SU-DHL-6 (cell line): ENCODE measurements around the gene TCF12.

ENCODE experiments used
- H2AFZ ChIP-seq: fragments of 200-600 bp; sonication (generic); 2 replicates; pipeline ENCODE4 v1.6.1; 2014; ENCODE audit warnings: low read depth, mild to moderate bottlenecking, moderate library complexity, mixed read lengths, antibody characterized with exemption, low read length; ENCODE audit not compliant: severe bottlenecking
- H3F3A ChIP-seq: fragments of 200-600 bp; shearing (Covaris generic); 2 replicates; pipeline ENCODE4 v1.6.0; 2016; ENCODE audit warnings: antibody characterized with exemption, mild to moderate bottlenecking; ENCODE audit not compliant: insufficient read depth
- H3K27ac ChIP-seq: fragments of 200-600 bp; sonication (generic); 2 replicates; pipeline ENCODE4 v1.5.1; 2016; ENCODE audit warnings: low read depth, mild to moderate bottlenecking, low read length, moderate library complexity, mixed read lengths
- H3K27me3 ChIP-seq: fragments of 200-600 bp; sonication (generic), shearing (Covaris generic); 2 replicates; pipeline ENCODE4 v1.6.0; 2014; ENCODE audit warnings: mild to moderate bottlenecking, low read length
- H3K36me3 ChIP-seq: fragments of 200-600 bp; sonication (generic); 2 replicates; pipeline ENCODE4 v1.6.1; 2014; ENCODE audit warnings: mild to moderate bottlenecking, low read length, mixed read lengths
- H3K4me2 ChIP-seq: fragments of 300-600, 200-600 bp; shearing (Covaris generic), sonication (generic); 2 replicates; pipeline ENCODE4 v1.6.0; 2014; ENCODE audit warnings: low read length, low read depth, mild to moderate bottlenecking; ENCODE audit not compliant: poor library complexity, severe bottlenecking
- H3K4me3 ChIP-seq: fragments of 200-600 bp; sonication (generic); 2 replicates; pipeline ENCODE4 v1.5.1; 2014; ENCODE audit warnings: antibody characterized with exemption, low read length, mild to moderate bottlenecking, mixed read lengths; ENCODE audit not compliant: insufficient read depth, poor library complexity, severe bottlenecking
- H3K79me2 ChIP-seq: fragments of 200-600 bp; sonication (generic); 2 replicates; pipeline ENCODE4 v1.6.1; 2014; ENCODE audit warnings: mild to moderate bottlenecking, low read length, moderate library complexity; ENCODE audit not compliant: insufficient read depth
- H3K9ac ChIP-seq: fragments of 200-600 bp; sonication (generic); 2 replicates; pipeline ENCODE4 v1.7.0; 2014; ENCODE audit warnings: mild to moderate bottlenecking, low read length
- H3K9me2 ChIP-seq: fragments of 200-600 bp; sonication (generic); replicated peaks from 2 replicates; pipeline ENCODE4 v1.6.1; 2014; ENCODE audit warnings: low read length; ENCODE audit not compliant: insufficient read depth
- H3K9me3 ChIP-seq: fragments of 200-600 bp; sonication (generic); 2 replicates; pipeline ENCODE4 v1.6.1; 2014; ENCODE audit warnings: low read length, mixed read lengths; ENCODE audit not compliant: insufficient read depth
- H4K20me1 ChIP-seq: fragments of 200-600 bp; sonication (generic); 2 replicates; pipeline ENCODE4 v1.6.1; 2014; ENCODE audit warnings: low read depth, mild to moderate bottlenecking, antibody characterized with exemption, low read length, moderate library complexity, mixed read lengths
- EZH2phosphoT487 ChIP-seq: fragments of 200-600 bp; sonication (generic), shearing (Covaris generic); conservative IDR thresholded peaks from 2 replicates; pipeline ENCODE4 v1.6.1; 2018; ENCODE audit warnings: mild to moderate bottlenecking, antibody characterized with exemption, low read length, moderate library complexity, mixed read lengths
- TF ChIP-seq, protein P1 (sequence below): fragments of 200-600 bp; sonication (generic); IDR thresholded peaks from one replicate; pipeline ENCODE4 v1.5.1; 2017; ENCODE audit warnings: antibody characterized with exemption, mild to moderate bottlenecking, low read length, moderate library complexity; ENCODE audit not compliant: insufficient read depth, poor library complexity, severe bottlenecking

TCF12 gene

DNA sequence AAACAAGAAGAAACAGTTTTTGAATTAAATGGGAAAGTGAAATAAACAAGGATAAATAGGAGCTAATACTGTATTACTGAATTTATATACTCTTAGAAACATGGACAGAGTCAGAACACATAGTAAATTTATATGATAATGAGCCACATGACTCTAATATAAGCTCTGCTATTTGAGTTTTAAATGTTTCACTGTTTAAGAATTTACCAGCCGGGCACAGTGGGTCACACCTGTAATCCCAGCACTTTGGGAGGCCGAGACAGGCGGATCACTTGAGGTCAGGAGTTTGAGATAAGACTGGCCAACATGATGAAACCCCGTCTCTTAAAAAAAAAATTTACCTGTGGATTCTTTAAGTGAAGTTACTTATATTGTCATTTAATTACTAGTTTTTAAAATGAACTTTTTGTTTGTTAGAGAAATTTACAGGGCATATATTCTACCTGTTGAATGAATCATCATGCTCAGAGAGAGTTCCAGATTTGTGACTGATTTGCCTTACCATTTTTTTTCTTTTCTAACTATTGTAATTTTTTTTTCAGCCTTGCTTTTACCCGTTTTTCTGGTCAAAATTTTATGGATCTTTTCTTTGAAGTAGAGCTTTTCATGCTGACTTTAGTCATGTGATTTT, 125.7 kb downstream of the TCF12 start:
- H3K9me3 ChIP-seq, result no peaks in the 10 kb centered on the region
- H3K4me3 ChIP-seq, result no peak overlapping the region
- H3K27me3 ChIP-seq, result no peaks in the 10 kb centered on the region
- H3F3A ChIP-seq, result no peaks in the 10 kb centered on the region
- H3K79me2 ChIP-seq, result peaks cover 12% of the 10 kb centered on the region; the same call in 1 of the 2 replicates
- no peak overlapping the region for H3K4me2 ChIP-seq
- TF ChIP-seq EZH2phosphoT487, result no peak
- TF ChIP-seq, protein P1, sequence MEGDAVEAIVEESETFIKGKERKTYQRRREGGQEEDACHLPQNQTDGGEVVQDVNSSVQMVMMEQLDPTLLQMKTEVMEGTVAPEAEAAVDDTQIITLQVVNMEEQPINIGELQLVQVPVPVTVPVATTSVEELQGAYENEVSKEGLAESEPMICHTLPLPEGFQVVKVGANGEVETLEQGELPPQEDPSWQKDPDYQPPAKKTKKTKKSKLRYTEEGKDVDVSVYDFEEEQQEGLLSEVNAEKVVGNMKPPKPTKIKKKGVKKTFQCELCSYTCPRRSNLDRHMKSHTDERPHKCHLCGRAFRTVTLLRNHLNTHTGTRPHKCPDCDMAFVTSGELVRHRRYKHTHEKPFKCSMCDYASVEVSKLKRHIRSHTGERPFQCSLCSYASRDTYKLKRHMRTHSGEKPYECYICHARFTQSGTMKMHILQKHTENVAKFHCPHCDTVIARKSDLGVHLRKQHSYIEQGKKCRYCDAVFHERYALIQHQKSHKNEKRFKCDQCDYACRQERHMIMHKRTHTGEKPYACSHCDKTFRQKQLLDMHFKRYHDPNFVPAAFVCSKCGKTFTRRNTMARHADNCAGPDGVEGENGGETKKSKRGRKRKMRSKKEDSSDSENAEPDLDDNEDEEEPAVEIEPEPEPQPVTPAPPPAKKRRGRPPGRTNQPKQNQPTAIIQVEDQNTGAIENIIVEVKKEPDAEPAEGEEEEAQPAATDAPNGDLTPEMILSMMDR, result no peak
- no peaks in the 10 kb centered on the region for H3K36me3 ChIP-seq
- no peak overlapping the region for H2AFZ ChIP-seq
- no peaks in the 10 kb centered on the region for H3K9me2 ChIP-seq
- H4K20me1 ChIP-seq, result peaks cover 17% of the 10 kb centered on the region
- no peak overlapping the region for H3K9ac ChIP-seq
- H3K27ac ChIP-seq, result no peak overlapping the region

DNA sequence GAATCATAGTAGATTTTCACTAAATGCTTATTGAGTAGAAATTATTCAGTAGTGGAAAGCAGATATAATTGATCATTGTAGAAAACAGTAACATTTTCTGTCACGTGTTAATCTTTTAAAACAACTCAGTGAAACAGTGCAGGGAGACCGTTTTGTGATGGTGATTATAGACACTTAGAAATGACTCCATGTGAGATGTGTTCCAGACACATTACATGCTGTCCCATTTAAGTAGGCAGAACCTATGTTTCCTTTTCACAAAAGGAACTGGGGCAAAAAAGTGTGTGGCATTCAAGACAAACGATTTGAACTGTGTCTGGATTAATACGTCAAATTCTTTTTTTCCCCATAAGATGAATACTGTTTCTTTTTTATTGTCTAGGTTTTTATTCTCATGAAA, 126.5 kb downstream of the TCF12 start:
- Histone ChIP-seq H3K9me3 (no peaks in the 10 kb centered on the region), H3K9ac (no peak overlapping the region), H3K27ac (no peak overlapping the region), H3F3A (no peaks in the 10 kb centered on the region), H3K36me3 (no peaks in the 10 kb centered on the region), H3K27me3 (no peaks in the 10 kb centered on the region), H3K79me2 (peaks cover 12% of the 10 kb centered on the region; the same call in 1 of the 2 replicates), H3K4me2 (no peak overlapping the region), H3K9me2 (no peaks in the 10 kb centered on the region), H4K20me1 (peaks cover 11% of the 10 kb centered on the region; the same call in 1 of the 2 replicates), H2AFZ (no peak overlapping the region), H3K4me3 (no peak overlapping the region)
- TF ChIP-seq EZH2phosphoT487, result no peak
- TF ChIP-seq, protein P1, result no peak

DNA sequence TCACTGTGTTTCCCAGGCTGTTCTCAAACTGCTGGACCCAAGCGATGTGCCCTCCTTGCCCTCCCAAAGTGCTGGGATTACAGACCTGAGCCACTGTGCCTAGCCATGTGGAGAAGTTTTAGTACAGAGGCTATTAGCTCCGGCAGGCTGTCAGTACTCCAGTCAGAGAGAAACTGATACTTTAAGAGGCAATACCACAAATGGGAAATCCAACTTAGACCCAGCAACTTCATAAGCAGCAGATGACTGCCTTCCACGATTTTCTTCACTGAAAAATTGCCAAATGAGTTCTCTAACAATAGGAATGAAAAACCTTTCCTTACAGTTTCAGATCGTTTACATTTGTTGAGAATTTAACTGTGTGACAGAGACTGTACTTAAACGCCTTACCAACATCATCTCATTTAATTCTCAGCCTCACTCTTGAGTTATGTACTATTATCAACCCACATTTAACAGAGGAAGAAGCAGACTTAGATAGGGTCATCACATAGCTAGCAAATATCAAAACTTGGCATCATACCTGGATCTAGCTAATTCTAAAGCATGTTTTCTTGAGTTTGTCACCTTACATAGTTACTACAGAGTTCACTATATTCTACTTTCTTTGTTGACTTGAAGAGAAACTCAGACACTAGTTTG, 127.4 kb downstream of the TCF12 start:
- Histone ChIP-seq H4K20me1 (peaks cover 7% of the 10 kb centered on the region; the same call in 1 of the 2 replicates), H3K79me2 (peaks cover 20% of the 10 kb centered on the region; the same call in 1 of the 2 replicates), H2AFZ (no peak overlapping the region), H3F3A (no peaks in the 10 kb centered on the region), H3K9me2 (no peaks in the 10 kb centered on the region), H3K27ac (no peak overlapping the region), H3K9me3 (no peaks in the 10 kb centered on the region), H3K9ac (no peak overlapping the region), H3K36me3 (no peaks in the 10 kb centered on the region), H3K4me3 (no peak overlapping the region), H3K4me2 (no peak overlapping the region), H3K27me3 (no peaks in the 10 kb centered on the region)
- TF ChIP-seq, protein P1, result no peak
- TF ChIP-seq EZH2phosphoT487, result no peak
